Measurements from ENCODE around the gene TCF3. TPM values are rescaled to one million over a fixed set of nuclear protein-coding genes. Genes with fewer than 3 reads are reported as not detected.

Gene TCF3
- total RNA-seq, 2 donors from 2014 or later = 91.5 to 332 TPM

- WGBS = 3% methylated on average over 39 of the region's 42 CpGs
- intact Hi-C loops (cut with DNase I) = no loop called here
- Histone ChIP-seq H3K4me1 (replicated peaks) (peaks cover 11% of the 10 kb centered on the region), H3K36me3 (no peaks in the 10 kb centered on the region), H3K27ac (peak overlapping the region; percentile 88 to 91), H3K4me3 (peak overlapping the region; percentile 61 to 65), H3K27me3 (replicated peaks; ENCODE audit: insufficient read depth) (no peaks in the 10 kb centered on the region), H3K9me3 (no peaks in the 10 kb centered on the region)
- peak; percentile 80 for DNase-seq (ENCODE audit: low spot score)
- TF ChIP-seq POLR2A (IDR thresholded peaks at IDR 0.05) (peak; percentile 85), POLR2AphosphoS5 (IDR thresholded peaks at IDR 0.05) (peak; percentile 79)
- TF ChIP-seq, protein P1, sequence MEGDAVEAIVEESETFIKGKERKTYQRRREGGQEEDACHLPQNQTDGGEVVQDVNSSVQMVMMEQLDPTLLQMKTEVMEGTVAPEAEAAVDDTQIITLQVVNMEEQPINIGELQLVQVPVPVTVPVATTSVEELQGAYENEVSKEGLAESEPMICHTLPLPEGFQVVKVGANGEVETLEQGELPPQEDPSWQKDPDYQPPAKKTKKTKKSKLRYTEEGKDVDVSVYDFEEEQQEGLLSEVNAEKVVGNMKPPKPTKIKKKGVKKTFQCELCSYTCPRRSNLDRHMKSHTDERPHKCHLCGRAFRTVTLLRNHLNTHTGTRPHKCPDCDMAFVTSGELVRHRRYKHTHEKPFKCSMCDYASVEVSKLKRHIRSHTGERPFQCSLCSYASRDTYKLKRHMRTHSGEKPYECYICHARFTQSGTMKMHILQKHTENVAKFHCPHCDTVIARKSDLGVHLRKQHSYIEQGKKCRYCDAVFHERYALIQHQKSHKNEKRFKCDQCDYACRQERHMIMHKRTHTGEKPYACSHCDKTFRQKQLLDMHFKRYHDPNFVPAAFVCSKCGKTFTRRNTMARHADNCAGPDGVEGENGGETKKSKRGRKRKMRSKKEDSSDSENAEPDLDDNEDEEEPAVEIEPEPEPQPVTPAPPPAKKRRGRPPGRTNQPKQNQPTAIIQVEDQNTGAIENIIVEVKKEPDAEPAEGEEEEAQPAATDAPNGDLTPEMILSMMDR (IDR thresholded peaks at IDR 0.05) = peak in 1 of 4 experiments; percentile 8
These were observed 85.9 kb downstream of the TCF3 start for GRCh38 chr19:1566392-1567115.

GRCh38 chr19:1563251-1563650 is 89.2 kb downstream of the TCF3 start:
- intact Hi-C loops (cut with DNase I) = no loop called here
- TF ChIP-seq, protein P1 (IDR thresholded peaks at IDR 0.05) = no peak
- TF ChIP-seq POLR2A (IDR thresholded peaks at IDR 0.05) (no peak), POLR2AphosphoS5 (IDR thresholded peaks at IDR 0.05) (no peak)
- no peaks in the 10 kb centered on the region for H3K27me3 ChIP-seq (replicated peaks; ENCODE audit: insufficient read depth)
- H3K27ac ChIP-seq = no peak overlapping the region
- H3K4me3 ChIP-seq = no peak overlapping the region
- peaks cover 7% of the 10 kb centered on the region for H3K4me1 ChIP-seq (replicated peaks)
- DNase-seq (ENCODE audit: low spot score) = no peak
- no peaks in the 10 kb centered on the region for H3K9me3 ChIP-seq
- H3K36me3 ChIP-seq = no peaks in the 10 kb centered on the region
- 89% methylated on average over 6 of the region's 6 CpGs for WGBS

DNA sequence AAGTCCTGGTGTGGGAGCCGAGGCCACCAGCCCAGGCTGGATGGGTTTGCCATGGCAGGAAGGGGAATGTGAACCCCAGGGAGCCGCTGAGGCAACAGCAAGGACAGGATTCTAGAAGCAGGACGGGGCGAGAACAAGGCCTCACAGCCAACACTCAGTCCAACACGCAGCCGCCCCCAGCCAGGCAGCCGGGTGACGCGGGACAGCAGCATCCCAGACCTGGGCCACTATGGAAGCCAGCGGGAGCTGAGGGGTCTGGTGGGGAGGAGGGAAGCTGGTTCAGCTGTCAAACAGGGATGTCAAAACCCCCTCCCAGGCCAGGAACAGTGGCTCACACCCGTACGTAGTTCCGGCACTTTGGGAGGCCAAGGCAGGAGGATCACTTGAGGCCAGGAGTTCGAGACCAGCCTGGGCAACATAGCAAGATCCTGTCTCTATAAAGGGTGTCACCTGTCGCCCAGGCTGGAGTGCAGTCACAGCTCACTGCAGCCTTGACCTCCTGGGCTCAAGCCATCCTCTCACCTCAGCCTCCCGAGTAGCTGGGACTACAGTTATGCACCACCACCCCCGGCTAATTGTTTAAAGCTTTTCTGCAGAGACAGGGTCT is 91.1 kb downstream of the TCF3 start:
- intact Hi-C loops (cut with DNase I) = no loop called here
- no peak for TF ChIP-seq POLR2AphosphoS5 (IDR thresholded peaks at IDR 0.05)
- no peak for TF ChIP-seq POLR2A (IDR thresholded peaks at IDR 0.05)
- TF ChIP-seq, protein P1 (IDR thresholded peaks at IDR 0.05) = no peak
- Histone ChIP-seq H3K27ac (no peak overlapping the region), H3K9me3 (no peaks in the 10 kb centered on the region), H3K4me3 (no peak overlapping the region), H3K27me3 (replicated peaks; ENCODE audit: insufficient read depth) (no peaks in the 10 kb centered on the region), H3K36me3 (no peaks in the 10 kb centered on the region), H3K4me1 (replicated peaks) (peaks cover 5% of the 10 kb centered on the region)
- no peak for DNase-seq (ENCODE audit: low spot score)
- 81% methylated on average over 17 of the region's 17 CpGs for WGBS

- Histone ChIP-seq H3K4me1 (replicated peaks) (no peaks in the 10 kb centered on the region), H3K27me3 (replicated peaks; ENCODE audit: insufficient read depth) (no peaks in the 10 kb centered on the region), H3K9me3 (no peaks in the 10 kb centered on the region), H3K4me3 (no peak overlapping the region), H3K27ac (no peak overlapping the region), H3K36me3 (no peaks in the 10 kb centered on the region)
- WGBS = 59% methylated on average over 25 of the region's 25 CpGs
- intact Hi-C loops (cut with DNase I) = no loop called here
- no peak for DNase-seq (ENCODE audit: low spot score)
- TF ChIP-seq POLR2A (IDR thresholded peaks at IDR 0.05) (no peak), POLR2AphosphoS5 (IDR thresholded peaks at IDR 0.05) (no peak)
- TF ChIP-seq, protein P1 (IDR thresholded peaks at IDR 0.05) = no peak
These were observed 92.0 kb downstream of the TCF3 start for GRCh38 chr19:1560286-1560882.

Small RNA genes within 50 kb of the gene (small RNA-seq; reads per million reads assigned to genes)
- gene AC005943.2 (0 reads per million in 2 donors), gene RN7SL477P (0 reads per million in 2 donors), gene RNU6-1223P (0 reads per million in 2 donors)

Other genes with a start within 250 kb of the TCF3 start
- gene DAZAP1, start 245.0 kb downstream of the TCF3 start, total RNA-seq = 10 to 100 TPM; 58.6 to 74.1 TPM
- gene RPS15, start 214.2 kb downstream of the TCF3 start, total RNA-seq = 1,000 to 10,000 TPM; 3,102 to 5,853 TPM
- 1 to 10 TPM in 1 of 2 donors, under 1 TPM in 1; 0.05 to 2.2 TPM for gene APC2, start 202.5 kb downstream of the TCF3 start, total RNA-seq
- gene C19orf25, start 173.4 kb downstream of the TCF3 start, total RNA-seq = 10 to 100 TPM; 54.0 to 93.0 TPM
- 10 to 100 TPM in 1 of 2 donors, 1 to 10 TPM in 1; 8.1 to 22.9 TPM for gene PCSK4, start 162.3 kb downstream of the TCF3 start, total RNA-seq
- 100 to 1,000 TPM in 1 of 2 donors, 10 to 100 TPM in 1; 61.9 to 349 TPM for gene REEP6, start 161.4 kb downstream of the TCF3 start, total RNA-seq
- gene ADAMTSL5, start 139.6 kb downstream of the TCF3 start, total RNA-seq = 10 to 100 TPM in 1 of 2 donors, under 1 TPM in 1; 0.82 to 14.5 TPM
- gene PLK5, start 128.5 kb downstream of the TCF3 start, total RNA-seq = 10 to 100 TPM in 1 of 2 donors, not detected in 1; 28.8 TPM
- 10 to 100 TPM; 60.6 to 87.0 TPM for gene MEX3D, start 84.3 kb downstream of the TCF3 start, total RNA-seq
- 100 to 1,000 TPM; 100 to 166 TPM for gene MBD3, start 59.8 kb downstream of the TCF3 start, total RNA-seq
- 100 to 1,000 TPM in 1 of 2 donors, 10 to 100 TPM in 1; 87.1 to 108 TPM for gene UQCR11, start 47.2 kb downstream of the TCF3 start, total RNA-seq
- gene ONECUT3, start 100.9 kb upstream of the TCF3 start, total RNA-seq = not detected
- gene ATP8B3, start 159.7 kb upstream of the TCF3 start, total RNA-seq = 1 to 10 TPM in 1 of 2 donors, under 1 TPM in 1; 0.18 to 4.7 TPM
- 10 to 100 TPM; 29.8 to 59.1 TPM for gene REXO1, start 195.9 kb upstream of the TCF3 start, total RNA-seq
- 10 to 100 TPM in 1 of 2 donors, 1 to 10 TPM in 1; 8.4 to 22.8 TPM for gene KLF16, start 211.0 kb upstream of the TCF3 start, total RNA-seq
- 100 to 1,000 TPM; 131 to 146 TPM for gene ABHD17A, start 232.9 kb upstream of the TCF3 start, total RNA-seq